HepG2 (cell line): ENCODE data around the gene CHD9NB. TPM values are rescaled to one million over a fixed set of nuclear protein-coding genes. Genes with fewer than 3 reads are reported as not detected.

Experiments used
- ATAD3A ChIP-seq: sonication (generic); formaldehyde crosslinking; IDR thresholded peaks from 2 replicates; pipeline ENCODE4 v1.4.0; 2020; ENCODE audit warnings: missing genetic modification reagents
- CAMTA2 ChIP-seq: sonication (generic); formaldehyde crosslinking; IDR thresholded peaks from 2 replicates; pipeline ENCODE4 v1.4.0; 2020; ENCODE audit warnings: mild to moderate bottlenecking, missing genetic modification reagents, borderline replicate concordance
- DMAP1 ChIP-seq: IDR thresholded peaks from 2 replicates; pipeline ENCODE4 v1.6.1; 2016
- HINFP ChIP-seq: sonication (generic); formaldehyde crosslinking; IDR thresholded peaks from 2 replicates; pipeline ENCODE4 v1.4.0; 2020; ENCODE audit warnings: low read depth, mild to moderate bottlenecking, missing genetic modification reagents
- HOMEZ ChIP-seq: IDR thresholded peaks from 2 replicates; pipeline ENCODE4 v1.6.1; 2016; ENCODE audit warnings: low read depth
- ISL2 ChIP-seq: sonication (generic); formaldehyde crosslinking; IDR thresholded peaks from 2 replicates; pipeline ENCODE4 v1.5.0; 2020; ENCODE audit warnings: missing genetic modification reagents
- KDM6A ChIP-seq: IDR thresholded peaks from 2 replicates; pipeline ENCODE4 v1.6.1; 2016; ENCODE audit warnings: low read depth
- PATZ1 ChIP-seq: sonication (generic); formaldehyde crosslinking; IDR thresholded peaks from 2 replicates; pipeline ENCODE4 v1.4.0; 2020; ENCODE audit warnings: missing genetic modification reagents
- SMAD3 ChIP-seq: sonication (generic); formaldehyde crosslinking; IDR thresholded peaks from 2 replicates; pipeline ENCODE4 v1.4.0; 2020; ENCODE audit warnings: missing genetic modification reagents
- TSC22D2 ChIP-seq: sonication (generic); formaldehyde crosslinking; IDR thresholded peaks from 2 replicates; pipeline ENCODE4 v1.5.1; 2020; ENCODE audit warnings: missing genetic modification reagents, mild to moderate bottlenecking, borderline replicate concordance
- ZGPAT ChIP-seq: IDR thresholded peaks from 2 replicates; pipeline ENCODE4 v1.6.1; 2016; ENCODE audit warnings: mild to moderate bottlenecking
- ZNF280D ChIP-seq: sonication (generic); formaldehyde crosslinking; IDR thresholded peaks from 2 replicates; pipeline ENCODE4 v1.5.1; 2020; ENCODE audit warnings: mild to moderate bottlenecking, missing genetic modification reagents
- ZNF547 ChIP-seq: sonication (generic); formaldehyde crosslinking; IDR thresholded peaks from 2 replicates; pipeline ENCODE4 v1.5.1; 2020; ENCODE audit warnings: mild to moderate bottlenecking, missing genetic modification reagents
- ZNF704 ChIP-seq: sonication (generic); formaldehyde crosslinking; IDR thresholded peaks from 2 replicates; pipeline ENCODE4 v1.8.1; 2023; ENCODE audit warnings: mild to moderate bottlenecking, inconsistent platforms, moderate library complexity, missing genetic modification reagents, borderline replicate concordance
- ZNF713 ChIP-seq: sonication (generic); formaldehyde crosslinking; IDR thresholded peaks from 2 replicates; pipeline ENCODE4 v1.4.0; 2020; ENCODE audit warnings: mild to moderate bottlenecking, missing genetic modification reagents
- ZNF720 ChIP-seq: sonication (generic); formaldehyde crosslinking; IDR thresholded peaks from 2 replicates; pipeline ENCODE4 v1.4.0; 2020; ENCODE audit warnings: missing genetic modification reagents
- ZNF816 ChIP-seq: sonication (generic); formaldehyde crosslinking; IDR thresholded peaks from 2 replicates; pipeline ENCODE4 v1.8.0; 2022; ENCODE audit warnings: missing genetic modification reagents, mild to moderate bottlenecking, borderline replicate concordance
- polyA plus RNA-seq, 8 experiments: library from polyadenylated mRNA; depleted of rRNA in 3 of 8; stranded (reverse) in 7 of 8; unstranded in 1 of 8; fragments of >200 nt; fragmentation: Illumina TruSeq in 4 of 8; extraction: Trizol in 4 of 8; gene quantifications; 2 replicates each; pipeline versions ENCODE4 v1.2.1 to v1.2.3, GENCODE V29; 2011 to 2016; ENCODE audit warnings: low read depth in 4 of 8, missing spikeins in 1 of 8, mixed read lengths in 1 of 8; ENCODE audit not compliant: insufficient read depth in 1 of 8
- total RNA-seq, 5 experiments: library from RNA; depleted of rRNA; stranded (reverse); fragments of >200 nt; fragmentation: Illumina TruSeq; extraction: Trizol; gene quantifications; 2 replicates each; pipeline ENCODE4 v1.2.3, GENCODE V29; 2016; ENCODE audit warnings: low read depth in 1 of 5

CHD9NB gene
- total and polyA plus RNA-seq, 2 of the 13 experiments (the other 11 are each of a cell fraction or from before 2014, with no cell fraction given): 0.17 to 0.18 TPM

GRCh38 chr16:53099318-53100130 lies 46.8 kb upstream of the CHD9NB start (continued):
- 0 out of 2 replicates have a peak, but pooled peaks have one; percentile 28 for TF ChIP-seq HINFP (CRISPR knock-in tag)
- TF ChIP-seq ATAD3A (CRISPR knock-in tag): no peak
- TF ChIP-seq HOMEZ (CRISPR knock-in tag): peak; percentile 53; the same call in 1 of the 2 replicates
- TF ChIP-seq ZNF280D (CRISPR knock-in tag): no peak
- peak; percentile 77; the same call in 1 of the 2 replicates for TF ChIP-seq ZGPAT (CRISPR knock-in tag)
- TF ChIP-seq SMAD3 (CRISPR knock-in tag): no peak
- peak; percentile 61; the same call in 1 of the 2 replicates for TF ChIP-seq ZNF704 (CRISPR knock-in tag)
- 0 out of 2 replicates have a peak, but pooled peaks have one; percentile 53 for TF ChIP-seq TSC22D2 (CRISPR knock-in tag)
- no peak for TF ChIP-seq ZNF713 (CRISPR knock-in tag)
- no peak; the same call in 1 of the 2 replicates for TF ChIP-seq ISL2 (CRISPR knock-in tag)
- TF ChIP-seq ZNF816 (CRISPR knock-in tag): no peak
- peak; percentile 83 for TF ChIP-seq PATZ1
- 0 out of 2 replicates have a peak, but pooled peaks have one; percentile 16 for TF ChIP-seq CAMTA2 (CRISPR knock-in tag)
- TF ChIP-seq ZNF547: no peak
- no peak for TF ChIP-seq ZNF720 (CRISPR knock-in tag)
- peak; percentile 83 for TF ChIP-seq DMAP1 (CRISPR knock-in tag)
- TF ChIP-seq KDM6A: 0 out of 2 replicates have a peak, but pooled peaks have one; percentile 24
